HG03565 (cell line): ENCODE results near the gene ZNF521.
A peak's percentile ranks its signal among the peaks of the same experiment; 100 is the strongest.

Experiments used
- ATAC-seq: cut with Tn5 transposase; IDR thresholded peaks from one replicate; pipeline ENCODE4 v1.9.1; 2021; ENCODE audit warnings: mild to moderate bottlenecking, moderate library complexity; ENCODE audit not compliant: unreplicated experiment

The ZNF521 gene

DNA sequence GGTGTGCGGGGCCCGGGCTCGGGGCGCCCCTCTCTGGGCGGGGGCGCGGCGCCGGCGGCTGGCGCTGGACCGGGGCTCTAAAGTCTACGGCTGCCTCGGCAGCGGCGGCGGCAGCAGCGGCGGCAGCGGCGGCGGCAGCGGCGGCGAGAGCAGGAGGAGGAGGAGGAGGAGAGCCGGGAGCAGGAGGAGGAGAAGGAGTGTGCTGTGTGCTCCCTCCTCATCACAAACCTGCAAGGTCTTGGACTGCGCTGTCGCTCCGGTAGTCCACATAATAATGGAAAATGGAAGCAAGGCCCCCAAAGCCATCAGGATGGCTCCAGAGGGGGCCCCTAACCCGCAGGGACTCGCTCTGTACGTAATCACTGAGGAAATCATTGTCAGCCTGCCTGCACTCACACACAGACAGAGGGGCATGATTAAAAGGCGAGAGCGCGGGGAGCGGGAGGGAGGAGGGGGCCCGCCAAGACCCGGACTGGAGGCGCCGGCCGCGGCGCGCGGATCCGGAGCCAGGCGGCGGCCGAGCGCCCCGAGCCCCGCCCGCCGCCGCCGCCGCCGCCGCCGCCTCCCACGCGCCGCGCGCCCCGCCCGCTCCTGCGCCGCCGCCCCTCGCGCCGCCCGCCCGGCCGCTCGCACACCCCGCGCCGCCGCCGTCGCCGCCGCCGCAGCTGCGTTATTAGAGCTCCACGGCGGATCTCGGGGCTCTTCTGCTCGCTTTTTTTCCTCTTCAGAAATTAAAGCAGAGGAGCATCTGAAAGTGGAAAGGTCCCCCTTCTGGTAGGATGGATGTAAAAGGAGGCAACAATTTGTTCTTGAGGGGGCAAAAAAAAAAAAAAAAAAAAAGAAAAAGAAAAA is at the start of gene ZNF521:
Gene ZNF521 (minus strand): TSS at position 390 of the 852 bp plus-strand sequence. CDS start 1,220 bp downstream, outside the sequence.
- ATAC-seq, result peak; percentile 41

DNA sequence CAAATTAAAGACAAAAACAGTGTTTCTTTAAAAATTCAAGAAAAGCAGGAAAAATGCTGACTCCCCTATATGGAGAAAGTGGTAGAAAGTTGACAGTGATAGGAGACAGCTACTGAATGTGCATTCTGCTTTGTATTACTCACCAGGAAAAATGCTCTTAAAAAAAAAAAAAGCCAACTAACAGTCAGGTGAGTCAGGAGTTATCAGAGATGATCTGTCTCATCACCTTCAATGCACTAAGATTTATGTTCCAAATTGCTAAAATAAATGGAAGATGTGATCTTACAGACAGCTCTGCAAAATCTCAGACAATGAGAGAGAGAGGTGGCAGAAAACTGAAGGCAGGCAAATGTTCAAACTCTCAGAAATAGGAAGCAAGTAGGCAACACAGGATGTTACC is 47.6 kb upstream of the ZNF521 start:
- ATAC-seq, result no peak

DNA sequence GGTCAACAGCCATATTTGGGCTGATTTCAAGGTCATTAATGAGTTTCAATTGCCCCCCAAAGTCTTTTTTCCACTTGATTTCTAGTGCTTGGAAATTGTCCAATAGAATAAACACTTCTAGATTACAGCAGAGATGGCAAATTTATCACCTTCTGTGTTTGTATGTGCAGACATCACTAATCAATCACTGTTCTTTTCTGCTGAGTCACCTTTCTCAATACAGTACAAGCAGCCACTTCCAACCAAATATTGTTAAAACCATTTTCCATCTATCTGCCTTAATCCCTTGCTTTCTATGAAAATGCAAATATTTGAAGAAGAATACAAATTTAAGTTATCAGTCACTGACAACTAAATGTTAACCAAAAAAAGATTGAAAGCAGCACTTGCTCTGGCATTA is 40.2 kb upstream of the ZNF521 start:
- ATAC-seq, result no peak

DNA sequence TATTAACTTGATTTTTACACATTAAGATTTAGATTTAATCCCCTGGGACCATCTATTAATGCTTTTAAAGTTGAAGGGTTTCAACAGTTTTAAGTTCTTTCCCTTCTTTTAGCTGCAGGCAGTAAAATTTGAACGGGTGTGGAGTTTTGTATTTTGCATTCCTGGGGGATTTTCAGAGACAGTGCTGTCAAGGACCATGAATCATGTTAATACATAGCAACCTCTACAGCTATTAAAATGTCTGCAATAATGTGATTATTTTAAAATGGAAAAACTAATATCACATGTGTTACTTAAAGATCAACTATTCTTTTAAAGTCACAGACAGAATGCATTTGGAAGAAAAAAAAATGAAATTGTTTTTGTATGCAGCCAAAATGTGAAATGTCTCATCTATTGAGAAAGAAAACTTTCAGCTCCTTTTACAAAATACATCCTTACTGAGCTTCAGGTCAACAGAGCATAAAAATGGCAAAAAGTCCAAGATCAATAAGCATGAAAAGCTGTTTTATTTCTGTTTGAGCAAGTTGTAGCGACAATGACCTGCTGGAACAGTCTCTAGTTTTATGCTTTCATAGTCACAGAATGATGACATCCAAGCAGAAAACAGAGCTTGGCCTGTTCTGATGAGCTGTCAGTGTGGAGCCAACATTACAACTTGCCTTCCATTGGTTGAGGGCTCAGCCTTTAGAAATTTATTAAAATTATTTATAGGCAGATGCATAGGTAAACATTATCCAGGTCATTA is 21.6 kb upstream of the ZNF521 start:
- no peak for ATAC-seq

DNA sequence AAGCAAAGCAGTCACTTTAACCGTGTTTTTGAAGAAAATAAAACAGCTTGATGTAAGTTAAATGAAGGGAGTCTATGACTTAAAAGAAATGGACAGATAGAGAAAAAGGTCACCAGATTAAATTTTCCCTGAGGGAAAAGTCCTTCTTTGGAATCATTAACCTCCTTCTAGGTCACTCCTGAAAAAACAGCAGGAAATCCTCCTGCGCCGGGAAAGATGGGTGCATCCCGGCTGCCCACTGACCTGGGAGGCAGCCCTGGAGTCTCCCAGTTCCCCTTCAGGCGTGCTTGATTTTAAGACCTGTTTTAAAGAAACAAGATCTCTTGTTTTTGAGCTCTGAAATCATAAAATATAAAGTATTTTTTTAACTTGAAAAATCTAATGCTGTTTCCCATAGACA is 18.4 kb upstream of the ZNF521 start:
- no peak for ATAC-seq

DNA sequence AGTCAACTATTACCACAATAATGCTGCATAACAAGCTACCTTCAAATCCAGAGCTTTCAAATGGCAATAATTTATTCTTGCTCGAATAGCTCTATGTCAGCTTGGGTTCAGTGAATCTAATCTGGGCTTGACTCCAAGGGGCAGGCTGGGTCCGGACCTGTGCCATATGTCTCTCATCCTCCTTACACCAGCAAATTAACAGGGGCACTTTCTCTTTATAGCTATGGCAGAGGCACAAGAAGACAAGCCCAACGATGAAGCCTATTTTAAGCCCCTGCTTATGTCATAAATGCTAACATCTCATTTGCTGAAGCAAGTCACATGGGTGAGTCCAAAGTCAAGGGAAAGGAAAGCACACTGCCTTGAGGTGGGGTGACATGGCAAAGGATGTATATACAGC is 13.3 kb upstream of the ZNF521 start:
- no peak for ATAC-seq

DNA sequence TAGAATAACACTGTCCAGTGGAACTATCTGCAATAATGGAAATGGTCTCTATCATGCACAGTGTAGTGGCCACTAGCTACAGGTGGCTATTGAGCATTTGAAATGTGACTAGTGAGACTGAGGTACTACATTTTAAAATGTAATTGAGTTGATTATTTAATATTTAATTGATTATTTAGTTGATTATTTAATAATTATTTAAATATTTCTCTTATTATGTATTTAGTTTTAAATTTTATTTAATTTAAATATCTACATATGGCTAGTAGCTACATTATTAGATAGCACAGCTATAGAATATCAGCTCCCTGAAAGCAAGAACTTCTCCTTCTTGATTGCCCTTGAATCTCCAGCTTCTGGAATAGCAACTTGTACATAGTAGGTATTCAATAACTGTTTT is 12.8 kb upstream of the ZNF521 start:
- ATAC-seq, result no peak

DNA sequence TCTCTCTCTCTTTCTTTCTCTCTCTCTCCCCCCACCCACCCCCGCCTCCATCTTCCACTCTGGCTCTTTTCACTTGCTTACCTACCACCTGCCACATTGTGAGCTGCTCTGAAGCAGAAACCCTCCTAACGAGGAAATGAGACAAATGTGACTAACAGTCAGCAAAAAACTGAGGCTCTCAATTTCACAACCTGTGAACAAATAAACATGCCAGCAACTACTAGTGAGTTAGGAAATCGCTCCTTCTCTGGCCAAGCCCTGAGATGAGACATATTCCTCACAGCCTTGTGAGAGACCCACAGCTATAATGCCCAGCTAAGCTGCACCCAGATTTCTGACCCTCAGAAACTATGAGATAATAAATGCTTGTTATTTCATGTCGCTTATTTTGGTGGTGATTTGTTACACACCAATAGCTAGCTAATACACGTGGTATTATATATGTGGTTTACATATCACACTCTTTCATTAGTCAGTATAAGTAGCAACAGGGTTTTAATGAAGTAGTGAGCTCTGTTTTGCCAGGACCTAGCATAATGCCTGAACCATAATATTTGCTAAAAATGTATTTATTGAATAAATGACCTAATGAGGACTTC is 8.4 kb upstream of the ZNF521 start:
- ATAC-seq, result no peak

DNA sequence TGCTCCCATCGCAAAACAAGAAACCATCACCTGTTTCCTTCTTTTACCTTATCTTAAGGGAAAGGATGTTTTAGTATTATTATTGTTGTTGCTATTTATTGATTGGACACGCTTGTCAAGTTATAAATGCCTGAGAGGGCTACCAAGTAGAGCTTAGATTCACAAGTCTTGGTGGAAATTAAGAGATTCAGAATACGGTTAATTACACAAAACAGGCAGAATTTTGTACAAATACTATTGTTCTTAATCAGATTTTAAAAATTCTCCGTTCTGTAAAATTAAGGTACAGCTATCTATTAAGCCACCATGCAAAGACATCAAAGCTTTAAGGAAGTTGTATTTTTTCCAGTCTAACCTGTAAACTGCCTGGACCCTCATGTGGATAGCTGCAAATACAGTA is 1.1 kb upstream of the ZNF521 start:
- no peak for ATAC-seq

DNA sequence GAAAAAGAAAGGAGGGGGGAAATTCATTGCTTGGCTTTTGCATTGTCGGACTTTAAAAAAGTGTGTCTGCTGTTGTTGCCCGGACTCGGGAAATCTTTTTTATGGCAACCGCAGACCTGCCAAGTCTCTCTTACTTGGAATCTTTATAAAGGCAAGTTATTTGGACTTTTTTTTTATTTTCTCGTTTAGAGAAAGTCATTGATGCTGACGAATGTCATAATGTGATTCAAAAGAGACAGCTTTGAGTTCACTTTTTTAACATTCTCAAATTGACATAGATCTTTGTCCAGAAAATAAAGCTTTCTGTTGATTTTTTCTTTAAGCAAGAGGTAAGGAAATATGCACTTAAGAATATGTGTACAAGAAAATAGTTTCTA is 651 bp upstream of the ZNF521 start:
- no peak for ATAC-seq

DNA sequence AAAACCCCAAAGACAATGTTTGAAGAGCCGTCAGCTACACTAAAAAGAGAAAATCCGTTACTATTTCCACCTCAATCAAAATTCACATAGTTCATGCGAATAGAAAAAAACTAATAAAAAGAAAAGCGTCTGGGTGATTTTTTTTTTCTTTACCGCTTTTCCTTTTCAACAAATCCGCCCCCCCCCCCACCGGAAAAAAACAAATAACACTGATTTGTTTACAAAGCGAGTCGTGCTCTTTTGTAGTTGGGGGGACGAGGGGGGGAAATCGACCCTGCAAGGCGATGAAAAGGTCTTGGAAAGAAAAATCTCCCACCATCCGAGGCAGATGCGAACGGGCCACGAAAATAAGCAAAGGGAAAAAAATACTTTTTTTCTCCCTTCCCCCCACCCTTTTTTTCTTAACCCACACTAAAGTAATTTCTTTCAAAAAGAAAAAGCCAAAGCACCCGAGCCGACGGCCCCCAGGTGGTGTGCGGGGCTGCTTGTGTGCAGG is 638 bp downstream of the ZNF521 start:
- ATAC-seq, result no peak

DNA sequence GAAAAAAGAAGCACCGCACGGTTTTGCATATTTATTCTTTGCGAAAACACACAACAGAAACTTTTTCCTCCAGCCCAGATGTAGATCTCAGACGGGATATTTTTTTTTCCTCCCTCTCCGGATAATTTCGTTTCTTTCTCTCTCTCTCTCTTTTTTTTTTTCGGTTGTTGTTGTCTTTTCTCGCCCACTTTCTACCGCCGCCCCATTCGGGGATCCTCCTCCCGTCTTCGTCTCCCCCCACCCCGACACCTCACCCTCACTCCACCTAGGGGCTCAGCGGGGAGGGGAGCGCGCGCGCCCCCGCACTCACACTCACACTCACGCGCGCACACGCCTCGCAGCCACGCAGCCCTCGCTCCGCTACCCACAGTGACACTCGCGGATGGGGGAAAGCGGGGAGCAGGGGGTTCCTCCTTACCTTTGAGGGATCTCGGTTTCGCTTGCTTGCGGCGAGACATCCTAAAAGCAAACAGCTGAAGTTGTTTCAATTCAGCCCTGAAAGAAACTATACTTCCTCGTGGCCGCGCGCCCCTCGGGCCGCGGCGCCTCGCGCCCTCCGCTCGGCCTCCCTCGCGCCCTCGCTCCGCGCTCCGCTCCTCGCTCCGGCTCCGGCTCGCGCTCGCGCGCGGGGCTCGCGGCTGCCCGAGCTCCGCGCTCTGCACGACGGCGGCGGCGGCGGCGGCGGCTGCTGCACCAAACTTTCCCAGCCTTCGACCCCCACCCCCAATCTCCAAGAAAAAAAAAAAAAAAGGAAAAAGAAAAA is 1.3 kb downstream of the ZNF521 start:
- peak; percentile 34 for ATAC-seq

DNA sequence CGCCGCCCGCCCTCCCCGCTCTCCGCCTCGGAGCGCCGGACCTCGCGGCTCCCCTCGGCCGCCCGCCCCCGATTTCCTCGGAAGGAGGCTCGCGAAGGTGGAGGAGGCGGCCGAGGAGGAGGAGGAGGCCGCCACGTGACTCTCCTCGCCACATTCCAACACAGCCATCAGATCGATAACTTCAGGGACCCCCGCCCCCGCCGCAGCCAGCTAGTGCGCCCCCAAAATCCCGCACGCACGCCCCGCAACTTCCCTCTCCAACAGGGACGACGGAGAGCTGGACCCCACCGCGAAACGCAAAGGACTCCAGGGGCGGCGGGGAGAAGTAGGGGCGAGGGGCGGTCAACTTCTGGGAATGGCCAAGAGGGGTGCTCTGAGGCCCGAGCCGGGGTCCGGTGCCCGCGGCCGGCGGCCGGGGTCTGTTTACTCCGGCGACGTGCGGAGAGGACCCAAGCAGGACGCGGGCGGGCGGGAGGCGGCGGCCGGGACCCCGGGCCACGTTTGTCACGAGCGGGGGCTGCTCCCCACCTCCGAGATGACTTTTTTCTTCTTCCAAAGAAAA is 2.0 kb downstream of the ZNF521 start:
- no peak for ATAC-seq

DNA sequence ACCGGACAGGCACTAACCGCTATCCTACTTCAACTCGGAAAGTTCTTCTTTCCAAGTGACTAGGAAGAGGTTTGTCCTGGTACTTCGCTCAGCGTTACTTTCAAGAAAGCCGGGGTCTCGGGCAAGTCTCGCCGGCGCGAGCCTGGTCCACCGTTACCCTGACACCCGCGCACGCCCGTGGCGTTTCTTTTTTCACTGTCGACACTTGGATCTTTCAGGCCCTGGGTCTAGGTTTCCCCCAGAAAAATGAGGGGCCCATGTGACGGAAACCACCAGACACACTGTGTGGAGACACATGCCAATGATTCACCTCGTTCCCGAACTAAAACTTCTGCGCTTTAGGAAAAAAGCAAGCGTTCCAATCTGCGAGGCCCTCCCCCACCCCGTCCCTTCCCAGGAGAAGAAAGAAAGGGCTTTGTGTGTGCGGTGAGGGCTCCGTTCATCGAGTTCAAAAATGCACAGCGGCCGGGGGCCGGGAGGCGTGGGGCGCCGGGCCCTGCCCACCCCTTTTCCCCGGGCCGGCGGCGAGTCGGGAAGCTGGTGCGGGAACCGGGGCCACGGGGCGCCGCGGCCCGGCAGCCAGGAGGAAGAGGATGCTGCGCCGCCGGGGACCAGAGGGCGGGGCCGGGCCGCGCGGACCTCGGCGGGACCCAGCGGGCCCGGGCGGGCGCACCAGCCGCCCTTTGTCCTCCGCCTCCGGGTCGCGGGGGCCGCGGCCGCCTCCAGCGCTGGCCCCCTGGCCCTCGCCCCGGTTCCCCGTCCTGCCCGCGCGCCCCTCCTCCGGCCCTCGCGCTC is 2.6 kb downstream of the ZNF521 start:
- ATAC-seq, result no peak

DNA sequence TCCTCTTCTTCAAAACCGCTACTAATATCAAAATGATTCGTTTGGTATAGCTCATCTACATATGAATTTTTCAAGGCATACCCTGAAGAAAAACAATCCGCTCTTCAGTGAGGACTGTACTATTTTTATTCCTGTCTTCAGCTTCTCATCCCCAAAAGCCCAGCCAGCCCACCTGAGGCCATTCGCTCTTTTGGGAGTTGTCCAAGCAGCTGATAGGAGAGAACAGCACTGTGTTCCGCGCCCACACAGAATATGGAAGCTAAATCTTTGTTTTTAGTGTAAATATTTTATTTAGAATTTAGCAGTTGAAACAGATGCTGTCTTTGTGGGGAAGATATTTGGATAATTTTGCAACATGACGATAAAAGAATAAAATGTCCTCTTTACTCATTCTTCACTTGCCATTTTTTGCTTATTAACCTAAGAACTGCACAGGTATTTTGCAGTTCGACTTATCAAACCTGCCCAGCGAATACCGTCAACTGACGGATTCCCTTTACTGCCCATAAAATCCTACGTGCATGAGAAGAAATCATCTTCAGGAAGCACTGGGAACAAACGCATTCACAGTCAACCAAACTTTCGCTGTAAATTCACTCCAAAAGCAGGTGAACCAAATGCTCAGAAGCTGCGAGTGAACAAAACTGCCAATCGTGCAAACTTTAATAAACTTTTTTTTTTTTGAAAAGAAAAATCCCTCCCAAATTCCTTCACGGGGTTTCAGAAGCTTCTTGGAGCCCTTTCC is 3.4 kb downstream of the ZNF521 start:
- no peak for ATAC-seq

DNA sequence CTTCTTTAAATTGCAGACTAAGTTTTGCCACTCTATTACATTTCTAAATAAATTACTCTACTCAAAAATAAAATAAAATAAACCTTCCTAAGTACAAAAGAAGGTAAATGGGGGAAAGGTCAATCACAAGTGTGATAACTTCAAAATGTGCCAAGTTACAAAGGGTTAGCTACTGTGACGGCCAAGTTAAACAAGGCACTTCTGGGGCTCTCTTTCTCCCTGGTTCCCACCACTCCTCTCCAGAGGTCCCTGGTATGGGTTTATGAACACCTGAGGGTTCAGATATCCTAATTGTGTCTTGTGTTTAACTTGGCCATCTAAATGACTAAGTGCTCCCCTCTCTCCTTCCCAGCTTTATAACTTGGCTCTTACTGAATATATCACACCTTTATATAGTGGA is 5.4 kb downstream of the ZNF521 start:
- no peak for ATAC-seq

DNA sequence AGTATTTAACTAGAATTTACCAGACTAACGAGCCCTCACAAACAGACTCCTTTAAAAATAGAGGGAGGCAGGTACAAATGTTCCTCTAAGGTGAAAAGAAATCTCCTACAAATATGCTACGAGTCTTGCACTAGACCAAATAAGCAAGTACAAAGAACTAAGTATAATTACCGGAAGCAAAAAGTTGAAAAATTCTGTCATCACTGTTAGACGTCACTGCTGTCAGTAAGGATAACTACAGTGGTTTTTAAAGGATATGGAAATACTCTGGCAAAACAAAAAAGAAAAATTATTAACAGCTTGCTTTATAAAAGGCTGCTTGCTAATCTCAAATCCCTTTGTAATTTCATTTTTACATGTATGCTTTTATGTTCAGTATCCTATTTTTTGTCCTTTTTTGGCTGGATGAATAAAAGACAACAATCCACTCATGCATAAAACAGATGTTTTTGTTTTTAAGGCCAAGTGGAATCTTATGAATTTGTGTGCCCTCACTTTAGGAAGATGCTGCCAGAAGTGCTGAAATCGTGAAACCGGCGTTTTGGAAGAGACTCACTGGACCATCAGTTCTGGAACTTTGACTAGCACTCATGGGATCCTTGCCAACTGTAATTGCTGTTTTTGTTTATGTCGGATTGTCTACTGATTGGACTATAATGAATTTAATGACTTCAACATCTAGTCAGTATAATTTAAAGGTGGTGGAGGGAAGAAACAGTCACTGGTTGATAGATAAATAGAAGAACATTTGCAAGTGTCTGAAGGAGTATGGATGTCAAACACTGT is 6.7 kb downstream of the ZNF521 start:
- no peak for ATAC-seq

DNA sequence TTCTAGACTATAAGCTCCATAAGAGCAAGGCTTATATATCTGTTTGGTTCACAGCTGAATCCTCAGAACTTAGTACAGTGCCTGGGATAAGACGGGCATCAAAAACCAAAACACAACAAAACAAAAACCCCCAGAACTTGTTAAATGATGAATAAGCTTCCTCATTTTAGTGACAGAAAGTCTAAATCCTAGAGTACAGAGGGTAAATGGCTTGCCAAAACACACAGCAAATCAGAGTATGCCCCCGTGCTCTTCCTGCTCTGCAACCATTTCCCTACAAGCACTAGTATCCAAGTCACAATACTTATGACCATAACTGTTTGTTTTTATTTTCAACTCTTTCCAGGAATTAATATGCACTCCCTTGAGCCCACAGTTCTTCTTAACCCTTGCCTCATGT is 10.1 kb downstream of the ZNF521 start:
- no peak for ATAC-seq
